Neutrophil (primary cell): ENCODE measurements around the gene CACNG6.

Experiments used
- H3K27ac ChIP-seq: fragments of 200-600 bp; sonication (generic); 2 replicates; pipeline ENCODE4 v1.5.1; 2016; ENCODE audit warnings: mild to moderate bottlenecking, moderate library complexity
- H3K27me3 ChIP-seq: fragments of 200-600 bp; sonication (generic); 2 replicates; pipeline ENCODE4 v1.6.0; 2016; ENCODE audit warnings: mild to moderate bottlenecking
- H3K36me3 ChIP-seq: fragments of 200-600 bp; sonication (generic); 2 replicates; pipeline ENCODE4 v1.5.1; 2017
- H3K4me1 ChIP-seq, 2 experiments: fragments of 200-600 bp in 1 of 2; sonication (generic) in 1 of 2; 1 replicate in 1 of 2; 2 replicates in 1 of 2; pipeline versions ENCODE4 v1.5.1 to v1.6.1; 2013 to 2016; ENCODE audit warnings: low read depth in 1 of 2, low read length in 1 of 2, mild to moderate bottlenecking in 1 of 2, moderate library complexity in 1 of 2; ENCODE audit not compliant: control insufficient read depth in 1 of 2, insufficient read depth in 1 of 2
- H3K4me3 ChIP-seq, 2 experiments: fragments of 200-600 bp in 1 of 2; sonication (generic) in 1 of 2; 1 replicate in 1 of 2; 2 replicates in 1 of 2; pipeline ENCODE4 v1.5.1; 2013 to 2016; ENCODE audit warnings: low read depth in 1 of 2, low read length in 1 of 2, mild to moderate bottlenecking in 1 of 2, moderate library complexity in 1 of 2
- H3K9me3 ChIP-seq: fragments of 200-600 bp; sonication (generic); 2 replicates; pipeline ENCODE4 v1.5.1; 2016
- TF ChIP-seq, protein P1 (sequence below): fragments of 200-600 bp; sonication (generic); IDR thresholded peaks from 2 replicates; pipeline ENCODE4 v1.5.1; 2016; ENCODE audit warnings: antibody characterized with exemption

The CACNG6 gene

GRCh38 chr19:53988981-53989380, 2.5 kb upstream of the CACNG6 start:
- no peaks in the 10 kb centered on the region for H3K9me3 ChIP-seq
- TF ChIP-seq, protein P1, sequence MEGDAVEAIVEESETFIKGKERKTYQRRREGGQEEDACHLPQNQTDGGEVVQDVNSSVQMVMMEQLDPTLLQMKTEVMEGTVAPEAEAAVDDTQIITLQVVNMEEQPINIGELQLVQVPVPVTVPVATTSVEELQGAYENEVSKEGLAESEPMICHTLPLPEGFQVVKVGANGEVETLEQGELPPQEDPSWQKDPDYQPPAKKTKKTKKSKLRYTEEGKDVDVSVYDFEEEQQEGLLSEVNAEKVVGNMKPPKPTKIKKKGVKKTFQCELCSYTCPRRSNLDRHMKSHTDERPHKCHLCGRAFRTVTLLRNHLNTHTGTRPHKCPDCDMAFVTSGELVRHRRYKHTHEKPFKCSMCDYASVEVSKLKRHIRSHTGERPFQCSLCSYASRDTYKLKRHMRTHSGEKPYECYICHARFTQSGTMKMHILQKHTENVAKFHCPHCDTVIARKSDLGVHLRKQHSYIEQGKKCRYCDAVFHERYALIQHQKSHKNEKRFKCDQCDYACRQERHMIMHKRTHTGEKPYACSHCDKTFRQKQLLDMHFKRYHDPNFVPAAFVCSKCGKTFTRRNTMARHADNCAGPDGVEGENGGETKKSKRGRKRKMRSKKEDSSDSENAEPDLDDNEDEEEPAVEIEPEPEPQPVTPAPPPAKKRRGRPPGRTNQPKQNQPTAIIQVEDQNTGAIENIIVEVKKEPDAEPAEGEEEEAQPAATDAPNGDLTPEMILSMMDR = no peak

DNA sequence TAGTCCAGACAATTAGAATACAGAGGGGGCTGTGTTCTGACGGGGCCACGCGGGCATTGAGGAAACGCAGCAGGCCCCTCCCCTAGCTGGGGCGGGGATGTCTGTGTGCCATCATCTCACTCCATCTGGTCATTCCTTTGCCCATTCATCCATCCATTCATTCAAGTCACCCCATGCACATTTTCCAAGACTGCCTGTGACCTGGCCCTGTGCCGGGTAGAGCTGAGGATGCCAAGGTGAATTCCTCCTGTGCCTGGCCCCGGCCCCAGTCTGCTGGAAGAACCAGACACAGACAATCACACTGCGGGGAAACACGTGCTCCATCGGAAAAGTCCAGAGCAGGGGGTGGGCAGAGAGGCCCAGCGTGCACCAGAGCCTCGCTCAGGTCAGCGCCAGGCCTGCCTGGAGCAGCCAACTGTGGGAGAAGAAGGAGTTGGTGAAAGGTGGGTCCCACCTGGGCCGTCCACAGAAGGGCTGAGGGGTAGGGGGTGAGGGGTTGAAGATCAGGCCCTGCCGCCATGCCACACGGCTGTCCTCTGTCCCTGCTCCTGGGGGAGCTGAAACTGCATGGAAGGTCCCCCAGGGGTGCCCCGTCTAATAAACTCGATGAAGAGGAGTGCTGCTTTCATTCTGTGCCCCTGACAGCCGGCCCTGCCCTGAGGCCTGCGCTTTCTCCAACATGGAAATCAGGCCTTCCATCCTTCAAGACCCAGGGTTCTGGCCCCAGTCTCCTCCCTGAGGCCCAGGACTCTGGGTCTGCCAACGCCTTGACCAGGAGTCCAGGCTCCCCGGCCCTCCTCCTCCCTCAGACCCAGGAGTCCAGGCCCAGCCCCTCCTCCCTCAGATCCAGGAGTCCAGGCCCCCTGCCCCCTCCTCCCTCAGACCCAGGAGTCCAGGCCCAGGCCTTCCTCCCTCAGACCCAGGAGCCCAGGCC, 1.6 kb upstream of the CACNG6 start:
- TF ChIP-seq, protein P1 = no peak
- no peaks in the 10 kb centered on the region for H3K9me3 ChIP-seq
- no peaks in the 10 kb centered on the region for H3K36me3 ChIP-seq
- H3K27ac ChIP-seq = no peak overlapping the region
- H3K4me3 ChIP-seq = no peak overlapping the region
- H3K27me3 ChIP-seq = peaks cover 96% of the 10 kb centered on the region
- H3K4me1 ChIP-seq = peaks cover 0 to 10% of the 10 kb centered on the region in 2 experiments

More at GRCh38 chr19:53988981-53989380, 2.5 kb upstream of the CACNG6 start:
- Histone ChIP-seq H3K4me1 (peaks cover 0 to 10% of the 10 kb centered on the region in 2 experiments), H3K27me3 (peaks cover 96% of the 10 kb centered on the region), H3K4me3 (no peak overlapping the region), H3K36me3 (no peaks in the 10 kb centered on the region), H3K27ac (no peak overlapping the region)

GRCh38 chr19:53992211-53992610, 774 bp downstream of the CACNG6 start:
- TF ChIP-seq, protein P1 = no peak
- Histone ChIP-seq H3K27ac (no peak overlapping the region), H3K4me3 (no peak overlapping the region), H3K27me3 (peaks cover 96% of the 10 kb centered on the region), H3K36me3 (no peaks in the 10 kb centered on the region), H3K9me3 (no peaks in the 10 kb centered on the region), H3K4me1 (peaks cover 0 to 10% of the 10 kb centered on the region in 2 experiments)

DNA sequence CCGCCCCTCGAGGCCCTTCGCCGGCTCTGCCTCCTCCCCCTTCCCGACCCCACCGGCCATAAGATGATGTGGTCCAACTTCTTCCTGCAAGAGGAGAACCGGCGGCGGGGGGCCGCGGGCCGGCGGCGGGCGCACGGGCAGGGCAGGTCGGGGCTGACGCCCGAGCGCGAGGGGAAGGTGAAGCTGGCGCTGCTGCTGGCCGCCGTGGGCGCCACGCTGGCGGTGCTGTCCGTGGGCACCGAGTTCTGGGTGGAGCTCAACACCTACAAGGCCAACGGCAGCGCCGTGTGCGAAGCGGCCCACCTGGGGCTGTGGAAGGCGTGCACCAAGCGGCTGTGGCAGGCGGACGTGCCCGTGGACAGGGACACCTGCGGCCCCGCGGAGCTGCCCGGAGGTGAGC, 1.4 kb downstream of the CACNG6 start:
- Histone ChIP-seq H3K4me3 (no peak overlapping the region), H3K36me3 (no peaks in the 10 kb centered on the region), H3K27ac (no peak overlapping the region), H3K9me3 (no peaks in the 10 kb centered on the region), H3K4me1 (peaks cover 0 to 10% of the 10 kb centered on the region in 2 experiments), H3K27me3 (peaks cover 96% of the 10 kb centered on the region)
- TF ChIP-seq, protein P1 = no peak

DNA sequence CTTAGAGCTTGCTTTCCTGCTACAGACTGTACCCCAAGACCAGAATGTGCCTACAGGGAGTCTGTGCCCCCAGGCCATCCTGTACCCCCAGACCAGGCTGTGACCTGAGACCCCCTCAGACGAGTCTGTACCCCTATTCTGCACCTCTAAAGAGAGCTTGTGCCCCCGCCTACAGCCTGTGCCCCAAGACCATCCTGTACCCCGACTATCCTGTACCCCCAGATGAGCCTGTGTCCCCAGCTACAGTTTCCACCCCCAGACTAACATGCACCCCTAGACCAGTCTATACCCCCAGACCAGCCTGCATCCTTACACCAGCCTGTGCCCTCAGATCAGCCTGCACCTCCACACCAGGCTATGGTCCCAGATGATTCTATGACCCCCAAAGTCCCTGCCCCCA, 2.0 kb downstream of the CACNG6 start:
- Histone ChIP-seq H3K36me3 (no peaks in the 10 kb centered on the region), H3K4me1 (peaks cover 0 to 10% of the 10 kb centered on the region in 2 experiments), H3K9me3 (no peaks in the 10 kb centered on the region), H3K27me3 (peaks cover 96% of the 10 kb centered on the region), H3K27ac (no peak overlapping the region), H3K4me3 (no peak overlapping the region)
- TF ChIP-seq, protein P1 = no peak
